Measurements from ENCODE around the gene MYH6.

Gene MYH6

DNA sequence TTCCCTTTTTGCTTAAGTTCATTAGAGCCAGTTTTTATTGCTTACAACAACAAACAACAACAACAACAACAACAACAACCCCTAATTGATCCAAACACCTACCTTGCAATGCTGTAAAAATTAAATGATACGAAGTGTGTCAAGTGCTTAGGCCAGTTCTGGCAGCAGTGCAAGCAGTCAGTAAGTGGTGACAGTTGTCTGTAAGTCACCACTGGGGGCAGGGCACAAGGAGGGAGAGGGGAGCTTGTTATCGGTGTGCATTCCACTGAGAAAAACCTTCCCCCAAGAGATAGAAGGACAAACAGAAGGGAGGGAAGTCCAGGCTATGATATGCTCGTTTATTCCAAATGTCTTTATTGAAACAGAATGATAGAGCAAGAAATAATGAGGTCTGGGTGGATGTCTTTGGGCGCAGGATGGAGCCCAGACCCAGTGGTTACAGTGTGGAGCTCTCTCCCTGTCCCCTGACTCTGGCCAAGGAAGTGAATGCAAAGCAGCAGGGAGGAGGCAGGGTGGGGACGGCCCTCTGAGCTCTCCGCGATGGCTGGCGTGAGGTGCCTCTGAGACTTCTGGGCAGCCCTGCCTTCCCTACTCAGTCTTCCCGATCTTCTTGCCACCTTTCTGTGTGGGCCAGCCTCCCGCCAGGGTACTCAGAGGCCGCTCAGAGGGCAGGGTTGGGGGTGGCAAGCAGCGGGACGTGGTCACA, 61.9 kb downstream of the MYH6 start:
- no peaks in the 10 kb centered on the region for H3K4me1 ChIP-seq (ENCODE audit: insufficient read depth, poor library complexity, severe bottlenecking)
- H3K9me3 ChIP-seq (ENCODE audit: severe bottlenecking) = no peaks in the 10 kb centered on the region
- DNase-seq (ENCODE audit: low spot score) = no peak
- no peaks in the 10 kb centered on the region for H3K27me3 ChIP-seq (ENCODE audit: insufficient read depth, poor library complexity, severe bottlenecking)
- H3K36me3 ChIP-seq (ENCODE audit: low read depth) = no peaks in the 10 kb centered on the region
- TF ChIP-seq, protein P1, sequence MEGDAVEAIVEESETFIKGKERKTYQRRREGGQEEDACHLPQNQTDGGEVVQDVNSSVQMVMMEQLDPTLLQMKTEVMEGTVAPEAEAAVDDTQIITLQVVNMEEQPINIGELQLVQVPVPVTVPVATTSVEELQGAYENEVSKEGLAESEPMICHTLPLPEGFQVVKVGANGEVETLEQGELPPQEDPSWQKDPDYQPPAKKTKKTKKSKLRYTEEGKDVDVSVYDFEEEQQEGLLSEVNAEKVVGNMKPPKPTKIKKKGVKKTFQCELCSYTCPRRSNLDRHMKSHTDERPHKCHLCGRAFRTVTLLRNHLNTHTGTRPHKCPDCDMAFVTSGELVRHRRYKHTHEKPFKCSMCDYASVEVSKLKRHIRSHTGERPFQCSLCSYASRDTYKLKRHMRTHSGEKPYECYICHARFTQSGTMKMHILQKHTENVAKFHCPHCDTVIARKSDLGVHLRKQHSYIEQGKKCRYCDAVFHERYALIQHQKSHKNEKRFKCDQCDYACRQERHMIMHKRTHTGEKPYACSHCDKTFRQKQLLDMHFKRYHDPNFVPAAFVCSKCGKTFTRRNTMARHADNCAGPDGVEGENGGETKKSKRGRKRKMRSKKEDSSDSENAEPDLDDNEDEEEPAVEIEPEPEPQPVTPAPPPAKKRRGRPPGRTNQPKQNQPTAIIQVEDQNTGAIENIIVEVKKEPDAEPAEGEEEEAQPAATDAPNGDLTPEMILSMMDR (IDR thresholded peaks at IDR 0.05; ENCODE audit: poor library complexity, severe bottlenecking) = no peak
- no peak overlapping the region for H3K4me3 ChIP-seq (ENCODE audit: severe bottlenecking)
- no peak; the same call in 2 of the 3 replicates for ATAC-seq (ENCODE audit: low read depth)
- no peak overlapping the region for H3K27ac ChIP-seq (ENCODE audit: poor library complexity, severe bottlenecking)

- no peak for ATAC-seq (ENCODE audit: low read depth)
- TF ChIP-seq, protein P1 (IDR thresholded peaks at IDR 0.05; ENCODE audit: poor library complexity, severe bottlenecking) = peak; percentile 10
- H3K4me3 ChIP-seq (ENCODE audit: severe bottlenecking) = no peak overlapping the region
- H3K27me3 ChIP-seq (ENCODE audit: insufficient read depth, poor library complexity, severe bottlenecking) = no peaks in the 10 kb centered on the region
- no peaks in the 10 kb centered on the region for H3K4me1 ChIP-seq (ENCODE audit: insufficient read depth, poor library complexity, severe bottlenecking)
- H3K9me3 ChIP-seq (ENCODE audit: severe bottlenecking) = peaks cover 4% of the 10 kb centered on the region
- H3K27ac ChIP-seq (ENCODE audit: poor library complexity, severe bottlenecking) = no peak overlapping the region
- H3K36me3 ChIP-seq (ENCODE audit: low read depth) = no peaks in the 10 kb centered on the region
- DNase-seq (ENCODE audit: low spot score) = no peak
These were observed 63.6 kb downstream of the MYH6 start for GRCh38 chr14:23344481-23344880.

- no peaks in the 10 kb centered on the region for H3K27me3 ChIP-seq (ENCODE audit: insufficient read depth, poor library complexity, severe bottlenecking)
- H3K9me3 ChIP-seq (ENCODE audit: severe bottlenecking) = peaks cover 4% of the 10 kb centered on the region
- ATAC-seq (ENCODE audit: low read depth) = no peak
- TF ChIP-seq, protein P1 (IDR thresholded peaks at IDR 0.05; ENCODE audit: poor library complexity, severe bottlenecking) = no peak
- H3K4me3 ChIP-seq (ENCODE audit: severe bottlenecking) = no peak overlapping the region
- H3K36me3 ChIP-seq (ENCODE audit: low read depth) = no peaks in the 10 kb centered on the region
- no peak for DNase-seq (ENCODE audit: low spot score)
- no peaks in the 10 kb centered on the region for H3K4me1 ChIP-seq (ENCODE audit: insufficient read depth, poor library complexity, severe bottlenecking)
- no peak overlapping the region for H3K27ac ChIP-seq (ENCODE audit: poor library complexity, severe bottlenecking)
These were observed 68.4 kb downstream of the MYH6 start for GRCh38 chr14:23339506-23340268.

DNA sequence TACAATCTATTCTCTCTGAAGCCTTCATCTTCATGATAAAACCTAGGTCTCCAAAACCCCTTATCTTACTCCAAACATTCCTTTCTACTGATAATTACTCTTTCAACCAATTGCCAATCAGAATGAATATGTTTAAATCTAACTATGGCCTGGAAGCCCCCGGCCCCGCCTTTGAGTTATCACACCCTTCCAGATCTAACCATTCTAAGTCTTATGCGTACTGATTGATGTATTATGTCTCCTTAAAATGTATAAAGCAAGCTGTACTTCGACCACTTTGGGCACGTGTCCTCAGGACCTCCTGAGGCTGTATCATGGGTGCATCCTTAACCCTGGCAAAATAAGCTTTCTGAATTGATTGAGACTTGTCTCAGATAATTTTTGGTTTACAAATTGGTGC, 72.5 kb downstream of the MYH6 start:
- ATAC-seq (ENCODE audit: low read depth) = no peak
- Histone ChIP-seq H3K9me3 (ENCODE audit: severe bottlenecking) (peaks cover 4% of the 10 kb centered on the region), H3K27ac (ENCODE audit: poor library complexity, severe bottlenecking) (no peak overlapping the region), H3K36me3 (ENCODE audit: low read depth) (no peaks in the 10 kb centered on the region), H3K4me1 (ENCODE audit: insufficient read depth, poor library complexity, severe bottlenecking) (no peaks in the 10 kb centered on the region), H3K4me3 (ENCODE audit: severe bottlenecking) (no peak overlapping the region), H3K27me3 (ENCODE audit: insufficient read depth, poor library complexity, severe bottlenecking) (no peaks in the 10 kb centered on the region)
- DNase-seq (ENCODE audit: low spot score) = no peak
- TF ChIP-seq, protein P1 (IDR thresholded peaks at IDR 0.05; ENCODE audit: poor library complexity, severe bottlenecking) = no peak

Data from RWPE2 (cell line).